GM12874 (cell line): ENCODE results near the gene NOBOX.

Experiments used
- CTCF ChIP-seq: IDR thresholded peaks from 2 replicates; pipeline ENCODE4 v1.5.1; 2011; ENCODE audit warnings: low read depth, mild to moderate bottlenecking, control low read depth, low read length, moderate library complexity; ENCODE audit not compliant: insufficient read depth

The NOBOX gene

GRCh38 chr7:144391014-144391413, 12.5 kb downstream of the NOBOX start:
- no peak for TF ChIP-seq CTCF

GRCh38 chr7:144390481-144390880, 13.0 kb downstream of the NOBOX start:
- TF ChIP-seq CTCF, result no peak

GRCh38 chr7:144388950-144389349, 14.5 kb downstream of the NOBOX start:
- TF ChIP-seq CTCF, result no peak

GRCh38 chr7:144386741-144387140, 16.8 kb downstream of the NOBOX start:
- no peak for TF ChIP-seq CTCF

GRCh38 chr7:144384555-144385245, 18.8 kb downstream of the NOBOX start:
- no peak for TF ChIP-seq CTCF

GRCh38 chr7:144384071-144384470, 19.4 kb downstream of the NOBOX start:
- TF ChIP-seq CTCF, result no peak

GRCh38 chr7:144379776-144380384, 23.6 kb downstream of the NOBOX start:
- no peak for TF ChIP-seq CTCF
